HG03520 (cell line): ENCODE measurements around the gene C3orf85.
"Not testable (repeated sequence)": the region's sequence is repeated elsewhere in the genome, so short reads cannot be mapped to it uniquely, and the experiment has no call there.

Experiments used
- ATAC-seq: cut with Tn5 transposase; IDR thresholded peaks from one replicate; pipeline ENCODE4 v1.9.1; 2021; ENCODE audit warnings: mild to moderate bottlenecking, moderate library complexity; ENCODE audit not compliant: unreplicated experiment

Gene C3orf85, protein sequence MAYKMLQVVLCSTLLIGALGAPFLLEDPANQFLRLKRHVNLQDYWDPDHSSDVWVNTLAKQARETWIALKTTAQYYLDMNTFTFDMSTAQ

GRCh38 chr3:109136523-109136922 is at the start of gene C3orf85:
TSS of gene C3orf85 (plus strand) at chr3:109136719. CDS start at chr3:109136848, 129 bp downstream.
- no peak for ATAC-seq

- no peak for ATAC-seq
These were observed 47.3 kb upstream of the C3orf85 start for GRCh38 chr3:109089265-109089664.

DNA sequence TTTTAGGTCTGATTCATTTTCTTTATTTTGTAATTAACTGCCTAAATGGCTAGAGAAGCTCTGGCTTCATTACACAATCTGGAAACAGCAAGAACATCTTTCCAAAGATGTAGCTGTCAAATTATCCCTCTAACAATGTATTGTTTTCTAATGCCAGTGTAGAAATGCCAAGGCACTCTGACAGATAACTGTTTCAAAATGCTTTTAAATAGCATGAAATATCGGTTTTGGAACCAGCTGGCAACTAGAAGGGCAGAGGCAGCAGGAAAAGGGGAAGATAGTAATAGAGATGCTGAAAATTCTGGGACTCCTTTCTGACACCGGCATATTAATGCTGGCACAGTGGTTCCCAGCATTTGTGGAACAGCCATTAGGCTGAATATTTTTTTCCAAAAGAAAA is 44.7 kb upstream of the C3orf85 start:
- ATAC-seq: no peak

GRCh38 chr3:109093561-109093960 is 43.0 kb upstream of the C3orf85 start:
- no peak for ATAC-seq

DNA sequence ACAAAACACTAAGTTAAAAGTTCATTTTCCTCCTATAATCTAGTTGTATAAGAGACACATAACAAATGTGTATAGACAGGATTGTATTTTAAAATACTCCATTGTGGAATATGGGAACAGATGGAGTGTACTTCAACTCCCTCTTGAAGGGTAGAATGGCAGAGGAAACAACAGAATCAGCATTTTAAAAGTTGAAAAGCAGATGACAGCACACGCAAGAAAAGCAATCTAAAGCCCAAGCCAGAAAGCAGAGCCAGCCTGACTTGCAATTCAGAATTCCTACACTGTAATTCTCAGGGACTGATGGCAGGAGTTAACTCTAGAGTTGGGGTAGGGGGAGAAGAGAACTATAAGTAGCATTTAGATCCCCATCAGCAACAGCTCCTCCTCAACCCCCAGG is 41.4 kb upstream of the C3orf85 start:
- no peak for ATAC-seq

DNA sequence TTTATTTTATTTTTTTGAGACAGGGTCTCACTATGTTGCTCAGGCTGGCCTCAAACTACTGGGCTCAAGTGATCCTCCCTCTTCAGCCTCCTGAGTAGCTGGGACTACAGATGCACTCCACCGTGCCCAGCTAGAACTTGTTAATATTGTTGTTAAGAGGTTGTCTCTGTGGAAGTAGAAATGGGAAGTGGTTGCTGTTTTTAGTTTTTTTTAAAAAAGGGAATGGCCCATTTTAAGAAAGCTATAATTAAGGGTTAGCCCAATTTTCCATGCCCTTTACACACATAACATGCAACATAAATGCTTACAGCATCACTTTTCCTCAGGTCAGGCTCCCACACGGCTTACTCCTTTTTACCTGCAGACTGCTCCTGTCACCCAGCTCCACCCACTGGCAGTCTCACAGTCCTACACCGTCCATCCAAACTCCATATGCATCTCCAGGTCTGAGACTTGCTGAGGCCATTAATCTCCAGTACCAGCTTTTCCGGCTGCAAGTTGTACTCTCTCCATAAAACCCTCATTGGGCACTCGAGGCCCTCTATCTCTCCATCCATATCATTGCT is 38.4 kb upstream of the C3orf85 start:
- ATAC-seq: no peak

DNA sequence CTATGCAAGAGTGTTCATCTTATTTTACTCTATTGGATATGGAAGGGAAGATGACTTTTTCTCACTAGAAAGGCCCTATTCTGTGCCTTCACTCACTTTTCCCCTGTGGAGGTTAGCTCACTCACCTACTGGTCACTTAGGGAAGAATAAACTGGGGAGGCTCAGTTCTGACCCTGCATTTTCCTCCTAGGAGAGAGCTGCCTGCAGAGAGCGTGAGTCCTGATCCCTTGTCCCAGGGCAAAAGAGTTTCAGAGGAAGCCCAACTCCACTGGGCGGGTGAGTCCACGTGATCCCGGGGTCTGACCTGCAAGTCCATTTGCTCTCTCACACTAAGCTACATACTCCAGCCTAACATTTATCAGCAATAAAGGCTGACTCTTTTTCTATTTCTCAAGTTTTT is 26.9 kb upstream of the C3orf85 start:
- ATAC-seq: no peak

- ATAC-seq: no peak
These were observed 23.4 kb upstream of the C3orf85 start for GRCh38 chr3:109112946-109113760.

DNA sequence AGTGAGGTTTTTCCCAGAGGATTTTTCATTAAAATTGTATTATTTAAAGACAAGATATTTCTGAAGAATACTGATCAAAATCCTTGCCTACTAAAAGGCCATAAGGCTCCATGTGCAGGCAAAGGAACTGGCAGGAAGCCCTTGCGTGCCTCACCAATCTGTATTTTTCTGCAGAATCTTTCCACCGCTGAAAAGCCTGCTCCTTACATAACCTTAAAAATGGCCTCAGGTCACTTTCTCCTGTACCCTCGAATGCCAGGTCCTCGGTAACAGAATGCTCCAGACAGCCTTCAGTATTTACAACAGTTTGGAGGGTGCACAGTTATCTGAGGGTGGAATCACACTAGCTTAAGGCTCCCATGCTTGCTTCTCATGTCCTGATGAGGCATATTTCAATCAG is 21.8 kb upstream of the C3orf85 start:
- no peak for ATAC-seq

DNA sequence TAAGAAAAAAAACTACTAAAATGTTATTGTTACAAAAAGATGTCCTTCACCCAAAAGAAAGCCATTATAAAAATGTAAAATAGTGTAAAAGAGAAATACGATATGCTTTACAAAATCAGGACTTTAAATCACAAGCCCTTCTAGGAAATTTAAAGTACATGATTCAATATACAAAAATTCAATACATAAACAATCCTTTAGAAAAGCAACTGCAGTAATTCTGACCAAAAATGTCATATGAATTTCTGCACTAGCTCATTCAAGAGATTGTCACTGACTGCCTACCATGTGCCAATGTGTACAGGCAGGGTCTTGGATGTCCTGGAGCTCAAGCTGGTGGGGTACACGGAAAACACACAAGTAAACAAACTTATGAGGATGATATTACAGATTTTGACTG is 21.1 kb upstream of the C3orf85 start:
- ATAC-seq: no peak

- ATAC-seq: no peak
These were observed 20.5 kb upstream of the C3orf85 start for GRCh38 chr3:109116031-109116430.

DNA sequence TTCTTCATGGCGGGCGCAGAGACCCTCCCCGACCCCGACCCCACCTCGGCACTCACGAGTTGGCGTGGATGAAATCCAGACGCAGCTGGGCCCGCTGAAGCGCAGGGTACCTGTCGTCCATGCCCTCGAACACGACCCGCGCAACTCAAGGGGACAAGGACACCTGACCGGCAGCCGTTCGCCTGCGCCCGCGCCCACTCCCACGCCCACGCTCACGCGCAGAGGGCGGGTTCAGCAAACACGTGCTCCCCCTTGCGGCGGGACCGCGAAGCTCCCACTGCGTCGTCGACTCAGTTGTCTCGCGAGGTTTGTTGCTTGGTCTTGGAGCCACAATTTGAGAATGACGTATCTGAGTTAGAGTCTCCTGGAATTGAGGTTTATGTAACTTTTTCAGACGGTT is 18.6 kb upstream of the C3orf85 start, which contains the start of gene MORC1:
Gene MORC1, minus strand, starts transcription at position 196 of the 400 bp plus-strand sequence. Its CDS starts 75 bp downstream, at position 121.
- ATAC-seq: no peak

GRCh38 chr3:109118584-109118983 is 17.9 kb upstream of the C3orf85 start:
- ATAC-seq: no peak

- no peak for ATAC-seq
These were observed 13.8 kb upstream of the C3orf85 start for GRCh38 chr3:109122690-109123089.

- ATAC-seq: no peak
These were observed 10.6 kb upstream of the C3orf85 start for GRCh38 chr3:109125902-109126301.

GRCh38 chr3:109127553-109127952 is 9.0 kb upstream of the C3orf85 start:
- no peak for ATAC-seq

DNA sequence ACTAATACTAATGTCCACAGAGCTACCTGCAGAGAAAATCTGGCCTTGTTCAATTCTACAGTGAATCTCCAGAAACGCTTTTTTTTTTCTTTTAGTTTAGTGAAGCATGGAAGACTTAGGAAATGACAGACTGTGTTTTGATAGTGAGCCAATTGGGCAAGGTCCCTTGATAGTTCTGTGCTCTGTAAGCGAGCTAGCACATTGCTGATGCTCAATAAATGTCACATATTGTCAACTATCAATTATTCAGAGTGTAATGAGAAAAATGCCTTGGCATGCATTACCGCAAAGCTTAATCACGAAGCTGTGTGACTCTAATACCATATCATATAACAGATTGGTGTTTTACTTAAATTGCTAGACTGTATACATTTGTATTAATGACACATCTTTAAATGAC is 5.2 kb upstream of the C3orf85 start:
- ATAC-seq: no peak

DNA sequence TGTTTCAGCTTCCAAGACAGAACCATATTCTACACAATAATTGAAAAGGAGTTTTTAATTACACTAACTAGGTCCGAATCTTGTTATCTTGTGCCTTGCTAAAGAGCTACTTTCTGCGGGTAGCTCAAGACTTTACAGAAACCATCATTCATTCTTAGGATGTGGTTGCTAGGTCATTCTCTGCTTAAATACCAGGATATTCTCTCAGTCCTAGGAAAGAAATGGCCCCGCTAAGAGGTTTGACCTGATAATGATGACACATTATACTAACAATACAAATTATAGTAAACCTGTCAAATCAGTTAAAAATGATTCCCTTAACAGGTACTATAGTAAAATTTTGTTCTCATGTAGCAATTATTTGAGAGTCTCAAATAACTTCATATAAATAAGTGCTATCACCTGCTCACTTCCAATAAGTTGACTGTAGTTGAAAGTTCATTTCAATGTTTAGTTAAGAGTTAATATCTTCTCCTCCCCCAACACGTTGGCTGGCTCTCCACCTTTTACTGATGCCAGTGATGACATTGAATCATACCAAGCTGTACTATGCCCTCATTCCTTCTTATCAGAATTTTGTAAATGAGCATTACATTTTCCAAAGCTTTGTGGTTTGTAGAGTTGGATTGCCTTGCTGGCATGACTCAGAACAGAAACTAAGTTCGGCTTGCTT is 3.6 kb upstream of the C3orf85 start:
- ATAC-seq: no peak

GRCh38 chr3:109133474-109133816 is 3.1 kb upstream of the C3orf85 start:
- not testable (repeated sequence) for ATAC-seq

- ATAC-seq: no peak
These were observed 1.2 kb downstream of the C3orf85 start for GRCh38 chr3:109137761-109138160.

DNA sequence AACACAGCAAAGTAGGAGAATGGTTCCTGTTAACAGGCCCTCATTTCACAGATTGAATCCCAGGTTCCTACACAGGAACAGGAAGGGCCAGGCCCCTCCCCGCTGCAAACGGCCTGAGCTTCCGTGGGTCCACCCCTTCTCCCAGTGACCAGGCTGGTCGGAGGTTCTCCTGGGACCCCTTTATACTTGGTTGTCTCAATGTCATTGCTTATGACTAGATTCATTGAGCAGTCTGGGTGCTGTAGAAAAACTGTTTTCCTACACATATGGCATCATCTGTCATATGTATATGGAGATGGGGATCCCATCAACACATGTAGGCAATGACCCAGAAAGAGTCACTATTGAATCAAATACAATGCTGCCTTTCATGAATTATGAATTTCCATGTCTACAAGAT is 3.8 kb downstream of the C3orf85 start:
- ATAC-seq: no peak

- ATAC-seq: no peak
These were observed 7.1 kb downstream of the C3orf85 start for GRCh38 chr3:109143646-109144045.
